Measurements from ENCODE around the gene ZNF311. TPM values are rescaled to one million over a fixed set of nuclear protein-coding genes. Genes with fewer than 3 reads are reported as not detected.

Gene ZNF311
- total RNA-seq, 1 donor from 2014 or later = 0.25 TPM

- no peak overlapping the region for H3K27ac ChIP-seq
- TF ChIP-seq POLR2A (IDR thresholded peaks at IDR 0.05) = no peak
- TF ChIP-seq POLR2AphosphoS5 (IDR thresholded peaks at IDR 0.05; ENCODE audit: insufficient read depth in 1 of 2, low read depth in 1 of 2) = no peak
- H3K4me1 ChIP-seq = no peaks in the 10 kb centered on the region
- H3K27me3 ChIP-seq = no peaks in the 10 kb centered on the region
- no peak for DNase-seq (ENCODE audit: extremely low spot score in 2 of 2)
- H3K4me3 ChIP-seq = no peak overlapping the region
- intact Hi-C loops (cut with DNase I) = no loop called here
- H3K36me3 ChIP-seq = no peaks in the 10 kb centered on the region
- H3K9me3 ChIP-seq = no peaks in the 10 kb centered on the region
These were observed 20.9 kb upstream of the ZNF311 start for GRCh38 chr6:29025927-29026585.

DNA sequence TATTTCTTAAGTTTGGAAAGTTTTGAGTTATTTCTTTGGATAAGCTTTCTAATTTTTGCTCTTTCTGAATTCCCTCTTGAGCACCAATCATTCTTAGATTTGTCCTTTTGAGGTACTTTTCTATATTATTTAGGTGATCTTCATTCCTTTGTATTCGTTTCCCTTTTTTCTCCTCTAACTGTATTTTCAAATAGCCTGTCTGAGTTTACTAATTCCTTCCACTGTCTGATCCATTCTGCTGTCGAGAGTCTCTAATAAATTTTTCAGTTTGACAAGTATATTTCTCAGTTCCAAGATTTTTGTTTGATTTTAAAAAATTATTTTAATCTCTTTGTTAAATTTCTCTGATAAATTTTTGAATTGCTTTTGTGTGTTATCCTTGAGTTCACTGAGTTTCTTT lies 16.3 kb upstream of the ZNF311 start:
- Histone ChIP-seq H3K4me3 (no peak overlapping the region), H3K4me1 (peaks cover 2% of the 10 kb centered on the region), H3K9me3 (no peaks in the 10 kb centered on the region), H3K27me3 (no peaks in the 10 kb centered on the region), H3K27ac (no peak overlapping the region), H3K36me3 (no peaks in the 10 kb centered on the region)
- TF ChIP-seq POLR2A (IDR thresholded peaks at IDR 0.05) = no peak
- TF ChIP-seq CTCF (IDR thresholded peaks at IDR 0.05) = no peak
- no peak for TF ChIP-seq POLR2AphosphoS5 (IDR thresholded peaks at IDR 0.05; ENCODE audit: insufficient read depth in 1 of 2, low read depth in 1 of 2)
- DNase-seq (ENCODE audit: extremely low spot score in 2 of 2) = no peak
- intact Hi-C loops (cut with DNase I) = no loop called here

DNA sequence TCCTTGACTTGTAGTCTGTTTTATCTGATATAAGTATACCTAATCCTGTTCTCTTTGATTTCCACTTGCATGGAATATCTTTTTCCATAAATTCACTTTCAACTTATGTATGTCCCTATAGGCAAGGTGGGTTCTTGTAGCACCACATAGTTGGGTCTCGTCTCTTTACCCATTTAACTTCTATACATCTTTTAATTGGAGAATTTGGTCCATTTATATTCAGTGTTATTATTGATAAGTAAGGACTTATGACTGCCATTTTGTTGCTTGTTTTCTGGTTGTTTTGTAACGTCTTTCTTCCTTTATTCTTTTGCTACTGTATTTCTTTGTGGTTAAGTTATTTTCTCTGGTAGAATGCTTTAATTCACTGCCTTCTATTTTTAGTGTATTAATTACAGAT lies 14.5 kb upstream of the ZNF311 start:
- H3K4me3 ChIP-seq = no peak overlapping the region
- no peaks in the 10 kb centered on the region for H3K27me3 ChIP-seq
- DNase-seq (ENCODE audit: extremely low spot score in 2 of 2) = no peak
- peaks cover 6% of the 10 kb centered on the region for H3K4me1 ChIP-seq
- intact Hi-C loops (cut with DNase I) = loop anchor here (5.0 kb wide), 2 partner anchors 182 to 332 kb away; no protein-coding TSS in a partner anchor
- H3K9me3 ChIP-seq = no peaks in the 10 kb centered on the region
- TF ChIP-seq POLR2A (IDR thresholded peaks at IDR 0.05) (no peak), POLR2AphosphoS5 (IDR thresholded peaks at IDR 0.05; ENCODE audit: insufficient read depth in 1 of 2, low read depth in 1 of 2) (no peak), CTCF (IDR thresholded peaks at IDR 0.05) (no peak)
- H3K27ac ChIP-seq = no peak overlapping the region
- no peaks in the 10 kb centered on the region for H3K36me3 ChIP-seq

- Histone ChIP-seq H3K27me3 (no peaks in the 10 kb centered on the region), H3K9me3 (no peaks in the 10 kb centered on the region), H3K4me3 (no peak overlapping the region)
These were observed 12.3 kb upstream of the ZNF311 start for GRCh38 chr6:29017428-29017802.

More at GRCh38 chr6:29017428-29017802, 12.3 kb upstream of the ZNF311 start:
- no peak overlapping the region for H3K27ac ChIP-seq
- no peaks in the 10 kb centered on the region for H3K36me3 ChIP-seq
- no peak for DNase-seq (ENCODE audit: extremely low spot score in 2 of 2)
- intact Hi-C loops (cut with DNase I) = loop anchor here (5.0 kb wide), 2 partner anchors 180 to 330 kb away; no protein-coding TSS in a partner anchor
- no peak for TF ChIP-seq POLR2AphosphoS5 (IDR thresholded peaks at IDR 0.05; ENCODE audit: insufficient read depth in 1 of 2, low read depth in 1 of 2)
- TF ChIP-seq POLR2A (IDR thresholded peaks at IDR 0.05) = no peak
- TF ChIP-seq CTCF (IDR thresholded peaks at IDR 0.05) = no peak
- H3K4me1 ChIP-seq = peaks cover 6% of the 10 kb centered on the region
